Urothelium cell line (cell line): Measurements from ENCODE around the gene NOP10.
"Not testable (repeated sequence)": the region's sequence is repeated elsewhere in the genome, so short reads cannot be mapped to it uniquely, and the experiment has no call there.

Source experiments
- DNase-seq: peaks from one replicate; pipeline ENCODE4 v3.0.0; 2011; ENCODE audit warnings: low spot score, mixed read lengths
- FAIRE-seq: peaks from 2 replicates; lab custom pipeline; 2011; peaks lifted over from hg19 to GRCh38; lab: Jason Lieb, UNC

Gene NOP10

DNA sequence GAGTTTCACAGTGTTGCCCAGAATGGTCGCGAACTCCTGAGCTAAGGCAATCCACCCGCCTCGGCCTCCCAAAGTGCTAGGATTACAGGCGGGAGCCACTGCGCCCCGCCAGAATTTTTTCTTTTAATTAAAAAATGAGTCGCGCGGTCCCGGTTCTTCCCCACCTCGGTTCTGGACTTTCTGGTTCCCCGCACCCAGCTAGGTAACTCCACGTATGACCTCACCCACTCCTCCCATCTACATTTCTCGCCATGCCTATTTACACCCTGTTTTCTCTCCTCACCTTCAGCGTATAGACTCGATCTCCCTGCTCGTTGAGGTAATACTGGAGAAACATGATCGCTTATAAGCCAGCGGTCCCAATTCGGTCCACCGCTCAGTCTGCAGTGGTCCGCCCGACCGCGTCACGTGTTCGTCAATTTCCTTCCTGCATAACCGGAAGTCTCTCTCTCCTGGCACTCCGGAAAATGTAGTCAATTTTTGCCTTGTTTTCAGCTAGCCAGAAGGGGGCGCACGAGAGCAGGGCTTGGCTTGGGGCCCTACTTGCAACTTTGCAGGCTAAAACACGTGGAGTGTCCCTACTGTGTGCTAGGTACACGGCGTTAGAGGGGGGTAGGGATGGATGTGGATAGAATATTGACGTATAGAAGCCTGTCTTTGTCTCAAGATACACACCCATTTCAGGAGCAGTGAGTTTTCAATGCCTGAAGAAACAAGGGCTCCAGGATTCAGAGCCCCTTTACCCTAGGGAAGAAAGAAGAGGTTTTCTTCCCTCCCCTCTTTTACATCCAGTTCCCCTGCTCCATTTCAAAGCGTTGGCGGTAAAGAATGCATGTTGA is at the start of gene NOP10, which contains the start of gene NUTM1:
NOP10 (minus strand) TSS at position 400 of the 839 bp plus-strand sequence; CDS start at position 337, 63 bp downstream.
NUTM1 (plus strand) TSS at position 579 of the 839 bp plus-strand sequence. CDS start 382 bp downstream, outside the sequence.
- DNase-seq (peak; percentile 86), FAIRE-seq (no peak)

DNA sequence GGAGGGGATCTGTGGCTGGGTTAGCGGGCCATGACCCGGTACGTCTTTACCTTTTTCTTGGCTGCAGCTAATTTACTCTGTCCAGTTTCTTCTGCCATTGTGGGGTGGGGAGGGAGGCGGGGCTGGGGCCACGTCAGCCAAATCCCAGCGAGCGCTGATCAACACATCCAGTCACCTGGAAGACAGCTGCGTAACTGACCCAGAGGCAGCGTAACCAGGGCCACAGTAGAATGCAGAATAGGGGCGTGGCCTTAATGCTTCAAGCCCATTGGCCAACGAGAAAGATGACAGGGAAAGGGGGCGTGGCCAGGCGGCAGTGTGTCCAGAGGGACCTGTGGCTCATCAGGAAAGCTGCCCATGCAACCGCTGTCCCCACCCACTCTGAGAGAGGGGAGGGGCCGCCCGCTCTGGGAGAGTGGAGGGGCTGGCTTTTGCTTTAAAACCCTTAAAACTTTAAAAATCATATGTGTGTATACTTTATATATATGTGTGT is 46.7 kb upstream of the NOP10 start:
- not testable (repeated sequence) for DNase-seq, FAIRE-seq

DNA sequence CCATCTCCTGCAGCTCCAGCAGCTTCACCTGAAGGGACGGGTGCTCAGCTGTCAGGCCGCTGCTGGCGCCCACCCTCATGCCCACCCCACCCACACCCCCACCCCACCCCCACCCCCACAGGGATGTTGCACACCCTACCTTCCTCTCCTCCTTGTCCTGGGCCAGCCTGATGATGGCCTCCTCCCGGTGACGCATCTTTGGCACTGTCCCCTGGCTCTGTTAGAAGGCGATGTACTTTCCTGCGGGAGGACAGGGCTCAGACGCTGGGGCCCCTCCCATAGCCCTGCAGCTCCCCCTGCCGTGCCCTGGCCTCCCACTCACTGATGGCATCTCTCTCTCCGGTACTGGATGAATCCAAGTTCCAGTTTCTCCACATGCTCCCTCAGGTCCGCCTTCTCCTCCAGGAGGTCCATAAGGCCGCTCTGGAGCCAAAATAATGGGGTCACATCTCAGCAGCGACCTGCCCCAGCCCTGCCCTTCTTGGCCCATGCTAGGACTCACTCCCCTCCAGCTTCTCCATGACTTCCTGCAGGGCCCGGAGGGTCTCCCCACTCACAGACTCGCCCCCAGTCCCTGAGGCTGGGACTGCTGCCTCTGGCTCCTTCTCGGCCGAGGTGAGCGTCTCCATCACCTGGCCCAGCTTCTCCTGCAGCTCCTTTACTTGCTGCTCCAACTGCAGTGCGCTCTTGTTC is 39.0 kb upstream of the NOP10 start:
- FAIRE-seq, DNase-seq: not testable (repeated sequence)

DNA sequence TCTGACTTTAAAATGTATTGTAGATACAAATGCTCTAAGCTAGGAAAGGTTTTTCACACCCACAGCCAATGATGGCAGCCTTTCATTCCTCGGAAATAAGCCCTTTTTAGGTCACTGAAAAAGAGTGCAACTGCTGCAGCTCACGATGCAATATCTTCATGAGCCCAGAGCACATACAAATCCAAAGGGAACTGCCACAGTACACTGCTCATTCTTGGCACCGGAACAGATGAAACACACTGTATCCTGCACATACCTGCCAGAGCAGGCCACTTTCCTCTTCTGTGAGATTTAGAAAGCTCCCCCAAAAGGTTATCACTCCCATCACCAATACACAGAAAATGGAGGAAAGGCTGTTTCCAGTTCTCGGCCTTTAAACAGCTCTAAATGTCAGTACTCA is 37.6 kb upstream of the NOP10 start:
- FAIRE-seq, DNase-seq: not testable (repeated sequence)

DNA sequence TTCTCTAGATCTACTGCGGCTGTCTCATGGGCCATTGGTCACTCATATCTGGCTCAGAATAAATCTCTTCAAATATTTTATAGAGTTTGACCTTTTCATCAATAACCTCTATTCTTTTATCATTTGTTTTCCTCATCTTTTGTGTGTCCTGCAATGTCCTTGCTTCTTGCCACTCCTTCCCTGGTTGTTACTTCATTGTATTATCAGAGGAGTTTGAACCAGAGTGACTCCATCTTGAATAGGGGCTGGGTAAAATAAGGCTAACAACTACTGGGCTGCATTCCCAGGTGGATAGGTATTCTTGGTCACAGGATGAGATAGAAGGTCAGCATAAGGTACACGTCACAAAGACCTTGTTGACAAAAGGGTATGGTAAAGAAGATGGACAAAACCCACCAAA is 33.9 kb upstream of the NOP10 start:
- DNase-seq (no peak), FAIRE-seq (no peak)

DNA sequence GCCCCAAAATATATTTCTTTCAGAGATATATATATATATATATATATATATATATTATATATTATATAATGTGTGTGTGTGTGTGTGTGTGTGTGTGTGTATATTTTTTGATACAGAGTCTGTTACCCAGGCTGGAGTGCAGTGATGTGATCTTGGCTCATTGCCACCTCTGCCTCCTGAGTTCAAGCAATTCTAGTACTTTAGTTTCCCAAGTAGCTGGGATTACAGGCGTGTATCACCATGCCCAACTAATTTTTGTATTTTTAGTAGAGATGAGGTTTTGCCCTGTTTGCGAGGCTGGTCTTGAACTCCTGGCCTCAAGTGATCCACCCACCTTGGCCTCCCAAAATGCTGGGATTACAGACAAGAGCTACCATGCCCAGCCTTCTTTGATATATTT is 32.6 kb upstream of the NOP10 start:
- not testable (repeated sequence) for FAIRE-seq, DNase-seq

DNA sequence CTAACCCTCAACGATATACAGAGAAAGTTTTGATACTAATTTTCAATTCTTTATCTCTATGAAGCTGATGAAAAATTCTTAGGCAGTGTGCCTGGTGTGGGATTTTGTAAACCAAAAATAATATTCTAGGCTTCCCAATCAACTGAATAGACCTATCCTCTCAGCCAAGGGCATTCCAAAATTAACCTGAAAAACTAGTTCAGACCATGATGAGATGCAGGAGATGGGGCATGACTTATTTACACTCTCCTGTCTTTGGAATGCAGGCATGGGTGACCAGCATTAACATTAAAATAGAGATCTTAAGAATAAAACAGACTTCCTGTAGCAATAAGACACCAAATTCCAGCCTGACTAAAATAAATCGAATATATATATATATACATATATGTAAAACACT is 31.9 kb upstream of the NOP10 start:
- FAIRE-seq = no peak
- DNase-seq = no peak

DNA sequence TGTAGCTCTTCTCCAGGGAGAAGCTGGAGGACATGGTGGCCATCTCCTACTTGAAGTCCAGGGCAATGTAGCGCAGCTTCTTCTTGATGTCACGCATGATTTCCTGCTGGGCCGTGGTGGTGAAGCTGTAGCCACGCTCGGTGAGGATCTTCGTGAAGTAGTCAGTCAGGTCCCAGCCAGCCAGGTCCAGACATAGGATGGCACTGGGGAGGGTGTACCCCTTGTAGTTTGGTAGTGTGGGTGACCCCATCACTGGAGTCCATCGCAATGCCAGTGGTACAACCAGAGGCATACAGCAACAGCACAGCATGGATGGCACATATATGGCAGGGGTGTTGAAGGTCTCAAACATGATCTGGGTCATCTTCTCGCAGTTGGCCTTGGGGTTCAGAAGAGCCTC is 31.0 kb upstream of the NOP10 start:
- no peak for FAIRE-seq
- no peak for DNase-seq

DNA sequence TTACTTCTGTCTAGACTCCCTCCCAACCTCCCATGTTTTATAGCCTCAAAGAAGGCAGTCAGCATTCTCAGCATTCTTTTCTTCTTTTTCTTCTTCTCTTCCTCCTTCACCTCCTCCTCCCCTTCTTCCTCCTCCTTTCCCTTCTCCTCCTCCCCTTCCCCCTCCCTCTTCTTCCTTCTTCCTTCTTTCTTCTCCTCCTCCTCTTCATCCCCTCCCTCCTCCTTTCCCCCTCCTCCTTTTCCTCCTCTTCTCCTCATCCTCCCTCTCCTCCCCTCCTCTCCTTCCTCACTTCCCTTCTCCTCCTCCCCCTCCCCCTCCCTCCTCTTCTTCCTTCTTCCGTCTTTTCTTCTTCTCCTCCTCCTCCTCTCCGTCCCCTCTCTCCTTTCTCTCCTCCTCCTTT is 27.7 kb upstream of the NOP10 start:
- FAIRE-seq (no peak), DNase-seq (no peak)

DNA sequence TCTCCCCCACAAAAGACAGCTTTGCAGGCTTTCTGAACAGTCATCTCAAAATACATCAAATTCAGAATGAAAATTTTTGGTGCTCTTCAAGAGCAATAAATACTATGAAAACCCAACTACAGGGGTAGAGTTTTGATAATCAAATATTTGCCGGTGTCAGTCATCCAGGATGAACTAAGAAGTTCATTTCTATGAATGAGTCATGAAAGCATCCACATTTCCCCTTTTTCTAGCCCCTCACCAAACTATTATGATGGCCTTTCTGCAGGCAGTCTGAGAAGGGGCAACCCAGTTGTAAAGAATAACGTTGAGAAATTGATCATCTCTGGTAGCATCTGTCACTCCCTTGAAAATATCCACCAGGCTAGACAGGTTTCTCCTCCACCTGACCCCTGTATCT is 27.2 kb upstream of the NOP10 start:
- no peak for DNase-seq
- FAIRE-seq = no peak

DNA sequence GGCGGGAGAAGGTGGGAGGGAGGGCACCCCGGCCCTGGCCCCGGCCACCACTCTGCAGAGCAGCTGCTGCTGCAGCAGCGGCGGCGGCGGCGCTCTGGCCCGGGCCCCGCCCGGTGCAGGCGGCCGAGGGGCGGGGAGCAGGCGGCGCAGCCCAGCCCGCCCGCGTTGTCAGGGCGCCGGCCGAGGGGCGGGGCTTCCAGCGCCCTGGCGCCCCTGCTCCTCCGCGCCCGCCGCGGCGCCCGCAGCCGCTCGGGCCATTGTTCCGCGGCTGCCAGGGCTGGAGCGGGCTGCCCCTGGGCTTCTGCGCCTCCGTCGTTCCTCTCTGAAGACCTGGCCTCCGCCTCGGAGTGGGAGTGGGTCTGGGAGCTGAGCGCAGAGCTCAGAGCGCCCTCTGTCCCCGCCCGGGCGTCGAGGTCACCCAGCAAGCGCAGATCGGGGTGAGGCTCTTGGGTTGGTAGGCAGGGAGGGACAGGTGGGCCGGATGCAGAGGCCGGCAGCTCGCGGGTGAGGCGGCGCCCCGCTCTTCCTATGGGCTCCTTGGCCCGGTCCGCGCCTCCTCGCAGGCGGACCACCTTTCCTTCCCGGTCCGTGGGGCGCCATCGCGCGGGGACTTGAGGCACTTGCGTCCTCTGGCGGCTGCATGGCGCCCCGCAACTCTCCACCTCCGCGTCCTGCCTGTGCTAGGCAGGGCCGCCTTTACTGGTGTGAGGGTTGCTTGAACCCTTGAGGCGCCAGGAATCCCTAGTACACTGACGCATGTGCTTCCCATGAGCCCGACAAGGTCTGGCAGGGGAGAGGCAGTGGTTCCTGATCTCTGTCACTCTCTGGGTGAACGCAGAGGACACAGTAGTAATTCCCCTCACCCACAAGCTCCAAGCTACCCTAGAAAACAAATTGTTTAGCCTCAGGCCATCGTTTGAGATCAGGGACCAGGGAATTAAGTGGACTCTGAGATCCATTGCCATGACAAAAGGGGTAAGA is 24.5 kb upstream of the NOP10 start, which contains the start of gene LPCAT4:
LPCAT4 (minus strand) TSS at position 96 of the 981 bp plus-strand sequence. CDS start 96 bp downstream, outside the sequence.
- no peak for FAIRE-seq
- peak; percentile 94 for DNase-seq

DNA sequence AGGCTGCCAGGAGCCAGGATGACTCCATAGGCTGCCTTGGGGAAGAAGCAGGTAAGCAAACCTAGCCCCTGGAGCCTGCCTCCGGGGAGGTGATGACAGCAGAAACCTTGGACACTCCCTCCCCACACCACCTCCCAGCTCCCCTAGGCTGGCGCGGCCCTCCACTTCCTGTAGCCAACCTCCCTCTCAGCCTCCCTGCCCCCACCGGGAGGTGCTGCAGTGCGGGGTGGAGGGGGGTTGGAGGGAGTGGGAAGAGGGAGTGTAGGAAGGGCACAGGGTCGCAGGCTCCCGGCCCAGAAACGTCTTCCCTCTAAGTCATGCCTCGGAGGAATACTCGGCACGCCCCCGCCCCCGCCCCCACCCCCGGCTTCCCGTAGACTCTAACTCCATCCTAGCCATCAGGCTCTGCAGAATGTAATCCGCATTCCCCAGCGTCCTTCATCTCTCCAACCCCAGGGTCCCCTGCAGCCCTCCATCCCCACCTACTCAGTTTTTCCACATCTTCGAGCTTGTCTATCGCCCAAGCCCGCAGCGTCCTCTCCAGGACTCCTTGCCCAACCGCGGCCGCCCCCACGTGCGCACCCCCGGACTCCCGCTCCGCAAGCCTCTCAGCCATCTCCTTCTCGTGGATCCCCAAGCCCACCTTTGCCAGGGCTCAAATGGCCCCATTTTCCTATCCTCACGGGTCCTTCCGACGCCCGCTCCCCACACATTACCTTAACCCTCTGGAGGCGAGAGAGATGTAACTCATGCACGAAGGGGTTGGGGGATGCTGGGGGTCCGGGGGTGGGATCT is 23.5 kb upstream of the NOP10 start:
- peak; percentile 71 for DNase-seq
- no peak for FAIRE-seq

DNA sequence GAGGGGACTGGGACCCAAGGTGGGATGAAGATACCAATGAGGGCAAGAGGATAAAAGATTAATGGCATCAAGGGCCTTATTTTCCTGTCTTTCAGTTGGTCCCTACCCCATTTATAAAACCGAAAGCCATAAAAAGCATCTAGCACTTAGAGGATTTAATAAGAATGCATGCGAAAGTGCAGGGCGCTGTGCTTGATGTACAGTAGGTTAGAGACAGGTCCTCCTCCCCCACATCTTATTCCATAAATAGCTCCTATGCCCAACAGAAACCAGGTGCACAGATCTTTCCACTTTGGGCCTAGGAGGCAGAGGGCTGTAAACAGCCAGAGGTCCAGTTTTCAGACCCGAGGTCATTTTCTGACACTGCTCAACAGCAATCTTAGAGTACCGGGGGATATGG is 22.9 kb upstream of the NOP10 start:
- DNase-seq = no peak
- FAIRE-seq = no peak

DNA sequence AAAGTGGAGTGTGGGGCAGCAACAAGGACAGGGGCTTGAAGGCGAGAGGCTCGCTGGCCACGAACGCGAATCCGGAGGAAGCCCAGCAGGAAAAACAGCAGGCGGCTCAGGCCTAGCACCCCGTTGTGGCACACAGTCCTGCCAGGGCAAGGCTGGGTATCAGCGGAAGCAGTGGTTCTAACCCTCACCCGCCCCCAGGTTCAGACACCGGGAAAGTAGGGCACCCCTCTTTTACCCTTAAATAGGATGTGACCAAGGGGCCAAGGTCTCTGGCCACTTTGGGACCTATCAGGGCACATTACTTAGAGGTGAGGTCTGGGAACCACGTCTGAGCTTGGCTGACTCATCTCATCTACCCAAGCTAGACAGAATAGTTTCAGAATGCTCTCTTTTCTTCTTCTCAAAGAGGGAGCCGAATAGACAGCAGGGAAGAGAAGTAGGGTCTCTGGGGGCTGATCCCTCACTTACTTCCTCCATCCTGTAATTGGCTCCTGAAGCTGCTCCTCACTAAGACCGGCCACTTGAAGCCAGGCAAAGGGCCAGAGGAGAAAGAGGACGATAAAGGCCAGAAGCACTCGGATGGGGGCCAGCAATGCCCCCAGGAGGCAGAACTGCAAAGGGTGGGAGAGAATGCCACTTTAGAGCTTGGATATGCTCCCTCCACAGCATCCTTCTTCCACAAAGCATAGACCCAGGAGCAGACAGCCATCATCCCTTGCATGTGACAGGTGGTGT is 22.3 kb upstream of the NOP10 start:
- DNase-seq (no peak), FAIRE-seq (no peak)

DNA sequence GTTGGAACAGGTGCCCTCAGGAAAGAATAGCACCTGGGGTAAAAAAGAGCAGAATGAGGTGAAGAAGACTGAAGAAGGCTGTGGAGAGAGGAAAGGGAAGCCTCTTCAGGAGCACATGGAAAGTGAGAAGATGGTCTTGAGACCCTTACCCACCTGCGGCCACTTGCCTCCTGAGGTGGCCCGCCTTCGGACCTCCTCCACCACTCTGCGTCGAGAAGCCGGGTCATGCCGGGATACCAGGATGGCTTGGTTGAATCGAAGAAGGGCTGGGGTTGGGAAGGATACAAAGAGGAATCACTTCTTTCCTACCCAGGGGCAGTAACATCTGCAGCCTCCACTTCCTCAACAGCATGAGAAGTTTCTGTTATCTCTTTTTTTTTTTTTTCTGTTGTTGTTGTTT is 21.1 kb upstream of the NOP10 start:
- FAIRE-seq (no peak), DNase-seq (no peak)

DNA sequence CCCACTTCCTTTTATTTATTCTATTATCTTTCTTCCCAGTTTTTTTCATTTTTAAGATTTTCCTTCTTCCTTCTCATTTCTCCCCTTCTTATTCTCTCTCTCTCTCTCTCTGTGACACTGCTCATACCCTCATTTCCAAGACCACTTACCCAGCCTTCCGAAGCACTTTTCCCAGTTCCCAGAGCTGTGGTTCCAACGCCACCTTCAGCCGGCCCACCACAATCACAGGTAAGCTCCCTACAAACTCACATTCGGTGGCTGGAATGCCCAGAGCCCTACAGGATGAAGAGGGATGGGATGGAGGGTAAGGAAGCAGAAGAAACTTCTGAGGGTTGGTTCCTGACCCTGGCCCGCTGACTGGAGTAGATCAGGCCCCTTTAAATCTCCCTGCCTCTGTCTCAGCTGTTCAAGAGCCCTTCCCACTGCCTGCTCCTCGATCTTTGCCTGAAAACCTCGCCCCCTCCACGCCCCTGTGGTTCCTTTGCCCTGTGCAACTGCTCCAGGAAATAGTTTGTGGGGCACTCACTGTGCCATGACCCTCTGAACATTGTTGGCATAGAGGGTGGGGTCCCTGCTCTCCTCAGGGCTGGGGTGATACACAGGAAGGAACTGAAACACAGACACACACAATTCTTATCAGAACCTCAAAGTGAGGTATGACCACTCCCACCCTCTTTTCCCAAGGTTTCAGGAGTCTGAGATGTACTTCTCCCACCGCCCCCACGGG is 19.3 kb upstream of the NOP10 start:
- DNase-seq (no peak), FAIRE-seq (no peak)

DNA sequence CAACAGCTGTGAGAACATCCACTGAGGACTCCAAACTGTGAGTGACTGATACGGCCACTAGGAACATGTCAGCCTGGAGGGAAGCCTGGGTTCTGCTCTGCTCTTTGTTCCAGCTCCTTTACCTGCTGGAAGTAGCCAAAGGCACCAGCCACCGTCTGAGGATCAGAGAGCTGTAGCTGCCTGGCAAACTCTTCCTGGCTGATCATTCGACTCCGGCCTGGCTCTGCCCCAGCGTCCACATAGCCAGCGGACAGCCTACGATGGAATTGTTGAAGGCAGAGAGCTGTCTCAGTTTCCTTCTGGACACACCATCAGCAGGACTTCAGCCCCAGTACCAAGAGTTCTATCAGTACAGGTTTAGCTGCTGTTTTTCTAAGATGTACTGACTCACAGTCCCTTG is 18.3 kb upstream of the NOP10 start:
- no peak for DNase-seq
- FAIRE-seq = no peak

DNA sequence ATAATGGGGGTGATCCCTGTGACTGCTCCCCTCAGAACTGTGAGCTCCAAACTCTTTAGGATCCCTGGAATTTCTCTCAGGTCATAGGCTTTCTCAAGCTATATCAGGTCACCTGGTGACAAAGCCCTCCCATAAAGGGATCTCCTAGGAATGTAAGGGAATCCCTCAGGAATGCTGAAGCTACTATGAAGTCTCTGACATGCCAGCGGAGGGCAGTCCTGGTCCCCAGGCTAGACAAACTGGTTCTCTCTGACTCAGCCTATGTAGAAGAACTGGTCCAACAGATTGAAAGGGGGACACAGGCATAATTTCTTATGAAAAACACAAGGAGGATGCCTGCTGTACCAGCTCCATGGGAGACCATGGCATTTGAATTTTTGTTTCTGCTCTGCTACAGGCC is 17.4 kb upstream of the NOP10 start:
- DNase-seq (no peak), FAIRE-seq (no peak)
